Measurements from ENCODE around the gene ARHGEF7. TPM values are rescaled to one million over a fixed set of nuclear protein-coding genes. Genes with fewer than 3 reads are reported as not detected.

The ARHGEF7 gene
- total RNA-seq, 1 experiment from 2014 or later = 46.2 TPM

DNA sequence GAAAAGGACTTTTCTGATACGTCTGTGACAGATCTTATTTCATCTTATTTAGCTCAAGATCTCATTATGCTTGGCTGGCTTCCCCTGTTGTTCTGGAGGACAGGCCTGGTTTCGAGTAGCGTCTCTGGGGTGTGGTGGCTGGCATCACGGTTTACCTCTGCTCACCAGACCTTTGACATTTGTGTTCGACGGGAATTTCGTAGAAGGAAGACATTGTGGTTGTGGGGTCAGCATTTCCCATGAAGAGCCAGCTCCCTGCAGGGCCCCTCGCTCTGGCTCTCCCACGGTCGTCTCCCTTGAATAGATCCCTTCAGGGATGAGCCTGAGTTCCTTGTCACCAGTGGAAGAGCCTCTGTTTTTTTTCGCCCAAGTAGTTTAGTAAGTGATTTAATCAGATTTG lies 126.8 kb downstream of the ARHGEF7 start:
- Histone ChIP-seq H3K9ac (ENCODE audit: low read length) (no peak overlapping the region), H3K27me3 (ENCODE audit: insufficient read depth, low read length) (no peaks in the 10 kb centered on the region), H3K4me3 (replicated peaks in 1 of 2; ENCODE audit: low read depth in 1 of 2, low read length in 2 of 2) (no peak overlapping the region), H2AFZ (ENCODE audit: low read depth, low read length, poor library complexity, severe bottlenecking) (no peak overlapping the region), H3K27ac (ENCODE audit: low read depth, low read length) (no peak overlapping the region), H3K4me1 (ENCODE audit: control insufficient read depth in 1 of 2, insufficient read depth in 2 of 2, low read length in 2 of 2) (no peaks in the 10 kb centered on the region), H3K36me3 (ENCODE audit: control insufficient read depth in 1 of 2, insufficient read depth in 2 of 2, low read length in 2 of 2) (peaks cover 2 to 10% of the 10 kb centered on the region in 2 experiments; a peak in 1 of 4 replicates), H3K9me2 (ENCODE audit: insufficient read depth) (no peaks in the 10 kb centered on the region), H3K9me3 (ENCODE audit: control insufficient read depth in 1 of 2, insufficient read depth in 1 of 2, low read depth in 1 of 2, low read length in 2 of 2) (no peaks in the 10 kb centered on the region), H4K20me1 (ENCODE audit: insufficient read depth) (peaks cover 3% of the 10 kb centered on the region; the same call in 1 of the 2 replicates), H3K79me2 (ENCODE audit: insufficient read depth, low read length) (peaks cover 5% of the 10 kb centered on the region), H3K4me2 (ENCODE audit: low read length) (no peak overlapping the region)
- ChIA-PET RAD21 (ENCODE audit: low non-redundant PET in 1 of 2, low total read pairs in 2 of 2, uncharacterized antibody in 2 of 2, unreplicated experiment in 2 of 2) (no interaction called here), POLR2A (no interaction called here), CTCF (no interaction called here)
- ATAC-seq (no peak), DNase-seq (ENCODE audit: low read depth, low spot score) (no peak)
- TF ChIP-seq EZH2 (IDR thresholded peaks at IDR 0.05) (no peak), FOSL1 (IDR thresholded peaks at IDR 0.05; ENCODE audit: low read depth) (no peak), ZNF274 (IDR thresholded peaks at IDR 0.05; ENCODE audit: low read depth, low read length) (no peak), TCF7L2 (IDR thresholded peaks at IDR 0.05; ENCODE audit: borderline replicate concordance, extremely low read depth, insufficient read depth, insufficient read length) (no peak), YY1 (IDR thresholded peaks at IDR 0.05; ENCODE audit: extremely low read depth, insufficient replicate concordance, low read depth, low read length) (no peak), POLR2AphosphoS5 (IDR thresholded peaks at IDR 0.05; ENCODE audit: low read depth, low read length) (no peak), EZH2phosphoT487 (IDR thresholded peaks at IDR 0.05; ENCODE audit: borderline replicate concordance) (no peak), ELF1 (IDR thresholded peaks at IDR 0.05; ENCODE audit: borderline replicate concordance, low read depth) (no peak), SRF (IDR thresholded peaks at IDR 0.05; ENCODE audit: low read depth) (no peak), CBX3 (IDR thresholded peaks at IDR 0.05; ENCODE audit: low read depth) (no peak), EGR1 (IDR thresholded peaks at IDR 0.05; ENCODE audit: low read depth) (no peak), SP1 (IDR thresholded peaks at IDR 0.05; ENCODE audit: low read depth) (no peak), RAD21 (IDR thresholded peaks at IDR 0.05; ENCODE audit: low read depth) (no peak), CEBPB (IDR thresholded peaks at IDR 0.05; ENCODE audit: low read depth) (no peak)
- TF ChIP-seq, protein P1, sequence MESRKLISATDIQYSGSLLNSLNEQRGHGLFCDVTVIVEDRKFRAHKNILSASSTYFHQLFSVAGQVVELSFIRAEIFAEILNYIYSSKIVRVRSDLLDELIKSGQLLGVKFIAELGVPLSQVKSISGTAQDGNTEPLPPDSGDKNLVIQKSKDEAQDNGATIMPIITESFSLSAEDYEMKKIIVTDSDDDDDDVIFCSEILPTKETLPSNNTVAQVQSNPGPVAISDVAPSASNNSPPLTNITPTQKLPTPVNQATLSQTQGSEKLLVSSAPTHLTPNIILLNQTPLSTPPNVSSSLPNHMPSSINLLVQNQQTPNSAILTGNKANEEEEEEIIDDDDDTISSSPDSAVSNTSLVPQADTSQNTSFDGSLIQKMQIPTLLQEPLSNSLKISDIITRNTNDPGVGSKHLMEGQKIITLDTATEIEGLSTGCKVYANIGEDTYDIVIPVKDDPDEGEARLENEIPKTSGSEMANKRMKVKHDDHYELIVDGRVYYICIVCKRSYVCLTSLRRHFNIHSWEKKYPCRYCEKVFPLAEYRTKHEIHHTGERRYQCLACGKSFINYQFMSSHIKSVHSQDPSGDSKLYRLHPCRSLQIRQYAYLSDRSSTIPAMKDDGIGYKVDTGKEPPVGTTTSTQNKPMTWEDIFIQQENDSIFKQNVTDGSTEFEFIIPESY (IDR thresholded peaks at IDR 0.05; ENCODE audit: extremely low read depth, insufficient replicate concordance, low read length) = no peak
- TF ChIP-seq, protein P2, sequence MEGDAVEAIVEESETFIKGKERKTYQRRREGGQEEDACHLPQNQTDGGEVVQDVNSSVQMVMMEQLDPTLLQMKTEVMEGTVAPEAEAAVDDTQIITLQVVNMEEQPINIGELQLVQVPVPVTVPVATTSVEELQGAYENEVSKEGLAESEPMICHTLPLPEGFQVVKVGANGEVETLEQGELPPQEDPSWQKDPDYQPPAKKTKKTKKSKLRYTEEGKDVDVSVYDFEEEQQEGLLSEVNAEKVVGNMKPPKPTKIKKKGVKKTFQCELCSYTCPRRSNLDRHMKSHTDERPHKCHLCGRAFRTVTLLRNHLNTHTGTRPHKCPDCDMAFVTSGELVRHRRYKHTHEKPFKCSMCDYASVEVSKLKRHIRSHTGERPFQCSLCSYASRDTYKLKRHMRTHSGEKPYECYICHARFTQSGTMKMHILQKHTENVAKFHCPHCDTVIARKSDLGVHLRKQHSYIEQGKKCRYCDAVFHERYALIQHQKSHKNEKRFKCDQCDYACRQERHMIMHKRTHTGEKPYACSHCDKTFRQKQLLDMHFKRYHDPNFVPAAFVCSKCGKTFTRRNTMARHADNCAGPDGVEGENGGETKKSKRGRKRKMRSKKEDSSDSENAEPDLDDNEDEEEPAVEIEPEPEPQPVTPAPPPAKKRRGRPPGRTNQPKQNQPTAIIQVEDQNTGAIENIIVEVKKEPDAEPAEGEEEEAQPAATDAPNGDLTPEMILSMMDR (IDR thresholded peaks at IDR 0.05 in 2 of 3, conservative IDR thresholded peaks at IDR 0.05 in 1 of 3; ENCODE audit: borderline replicate concordance in 1 of 3, insufficient read depth in 1 of 3, low read depth in 2 of 3, low read length in 2 of 3) = no peak
- TF ChIP-seq, protein P3, sequence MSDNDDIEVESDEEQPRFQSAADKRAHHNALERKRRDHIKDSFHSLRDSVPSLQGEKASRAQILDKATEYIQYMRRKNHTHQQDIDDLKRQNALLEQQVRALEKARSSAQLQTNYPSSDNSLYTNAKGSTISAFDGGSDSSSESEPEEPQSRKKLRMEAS (IDR thresholded peaks at IDR 0.05) = no peak
- TF ChIP-seq, protein P4, sequence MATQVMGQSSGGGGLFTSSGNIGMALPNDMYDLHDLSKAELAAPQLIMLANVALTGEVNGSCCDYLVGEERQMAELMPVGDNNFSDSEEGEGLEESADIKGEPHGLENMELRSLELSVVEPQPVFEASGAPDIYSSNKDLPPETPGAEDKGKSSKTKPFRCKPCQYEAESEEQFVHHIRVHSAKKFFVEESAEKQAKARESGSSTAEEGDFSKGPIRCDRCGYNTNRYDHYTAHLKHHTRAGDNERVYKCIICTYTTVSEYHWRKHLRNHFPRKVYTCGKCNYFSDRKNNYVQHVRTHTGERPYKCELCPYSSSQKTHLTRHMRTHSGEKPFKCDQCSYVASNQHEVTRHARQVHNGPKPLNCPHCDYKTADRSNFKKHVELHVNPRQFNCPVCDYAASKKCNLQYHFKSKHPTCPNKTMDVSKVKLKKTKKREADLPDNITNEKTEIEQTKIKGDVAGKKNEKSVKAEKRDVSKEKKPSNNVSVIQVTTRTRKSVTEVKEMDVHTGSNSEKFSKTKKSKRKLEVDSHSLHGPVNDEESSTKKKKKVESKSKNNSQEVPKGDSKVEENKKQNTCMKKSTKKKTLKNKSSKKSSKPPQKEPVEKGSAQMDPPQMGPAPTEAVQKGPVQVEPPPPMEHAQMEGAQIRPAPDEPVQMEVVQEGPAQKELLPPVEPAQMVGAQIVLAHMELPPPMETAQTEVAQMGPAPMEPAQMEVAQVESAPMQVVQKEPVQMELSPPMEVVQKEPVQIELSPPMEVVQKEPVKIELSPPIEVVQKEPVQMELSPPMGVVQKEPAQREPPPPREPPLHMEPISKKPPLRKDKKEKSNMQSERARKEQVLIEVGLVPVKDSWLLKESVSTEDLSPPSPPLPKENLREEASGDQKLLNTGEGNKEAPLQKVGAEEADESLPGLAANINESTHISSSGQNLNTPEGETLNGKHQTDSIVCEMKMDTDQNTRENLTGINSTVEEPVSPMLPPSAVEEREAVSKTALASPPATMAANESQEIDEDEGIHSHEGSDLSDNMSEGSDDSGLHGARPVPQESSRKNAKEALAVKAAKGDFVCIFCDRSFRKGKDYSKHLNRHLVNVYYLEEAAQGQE (IDR thresholded peaks at IDR 0.05; ENCODE audit: low read depth) = no peak
- intact Hi-C loops (cut with micrococcal nuclease) = no loop called here
- BruUV-seq (replicated peaks) = no TSS peak
